ENCODE data around the gene KLF1. TPM values are rescaled to one million over a fixed set of nuclear protein-coding genes. Genes with fewer than 3 reads are reported as not detected.
A peak's percentile ranks its signal among the peaks of the same experiment; 100 is the strongest.

Gene KLF1
- total and polyA plus RNA-seq, 2 of the 13 experiments (the other 11 are each of a cell fraction or from before 2014, with no cell fraction given), result not detected

DNA sequence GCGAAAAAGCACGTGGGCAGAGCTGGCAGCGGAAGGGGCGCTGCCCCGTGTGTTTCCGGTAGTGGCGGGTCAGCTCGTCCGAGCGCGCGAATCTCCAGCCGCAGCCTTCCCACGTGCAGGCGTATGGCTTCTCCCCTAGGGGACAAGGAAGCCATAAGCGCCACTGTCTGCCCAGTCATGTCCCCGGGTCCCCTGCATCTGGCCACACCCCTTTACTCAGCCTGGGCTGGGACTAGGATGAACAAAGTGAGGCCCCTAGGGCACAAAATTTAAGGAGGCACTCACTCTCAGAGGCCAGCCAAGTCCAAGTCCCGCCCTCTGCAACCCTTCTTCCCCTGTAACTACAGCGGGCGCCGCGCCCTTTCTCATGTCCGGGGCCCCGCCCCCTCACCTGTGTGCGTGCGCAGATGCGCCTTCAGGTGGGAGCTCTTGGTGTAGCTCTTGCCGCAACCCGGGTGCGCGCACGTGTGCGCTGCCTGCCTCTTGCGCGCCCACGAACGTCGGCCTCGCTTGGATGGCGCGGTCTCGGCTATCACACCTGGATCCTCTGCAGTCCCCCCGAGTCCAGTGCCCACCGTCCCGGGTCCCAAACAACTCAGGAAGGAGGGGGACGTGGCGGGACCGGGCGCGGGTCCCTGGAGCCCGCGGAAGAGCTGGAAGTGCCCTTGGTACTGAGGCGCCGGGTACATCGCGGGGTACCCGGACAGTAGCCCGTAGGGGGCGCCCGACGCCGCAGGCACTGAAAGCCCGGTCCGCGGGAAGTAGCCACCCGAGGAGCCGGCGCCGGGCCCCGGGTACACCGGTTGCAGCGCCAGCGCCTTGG is 1.9 kb downstream of the KLF1 start (continued):
- TF ChIP-seq, protein P1, sequence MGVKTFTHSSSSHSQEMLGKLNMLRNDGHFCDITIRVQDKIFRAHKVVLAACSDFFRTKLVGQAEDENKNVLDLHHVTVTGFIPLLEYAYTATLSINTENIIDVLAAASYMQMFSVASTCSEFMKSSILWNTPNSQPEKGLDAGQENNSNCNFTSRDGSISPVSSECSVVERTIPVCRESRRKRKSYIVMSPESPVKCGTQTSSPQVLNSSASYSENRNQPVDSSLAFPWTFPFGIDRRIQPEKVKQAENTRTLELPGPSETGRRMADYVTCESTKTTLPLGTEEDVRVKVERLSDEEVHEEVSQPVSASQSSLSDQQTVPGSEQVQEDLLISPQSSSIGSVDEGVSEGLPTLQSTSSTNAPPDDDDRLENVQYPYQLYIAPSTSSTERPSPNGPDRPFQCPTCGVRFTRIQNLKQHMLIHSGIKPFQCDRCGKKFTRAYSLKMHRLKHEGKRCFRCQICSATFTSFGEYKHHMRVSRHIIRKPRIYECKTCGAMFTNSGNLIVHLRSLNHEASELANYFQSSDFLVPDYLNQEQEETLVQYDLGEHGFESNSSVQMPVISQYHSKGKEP (CRISPR knock-in tag; IDR thresholded peaks at IDR 0.05), result no peak
- TF ChIP-seq SKI (IDR thresholded peaks at IDR 0.05; ENCODE audit: partially characterized antibody), result no peak
- no peak for TF ChIP-seq ATF7 (IDR thresholded peaks at IDR 0.05)
- no peak for TF ChIP-seq ATF7 (CRISPR knock-in tag; IDR thresholded peaks at IDR 0.05)
- TF ChIP-seq ZNF780A (CRISPR knock-in tag; IDR thresholded peaks at IDR 0.05), result no peak
- TF ChIP-seq SSRP1 (CRISPR knock-in tag; IDR thresholded peaks at IDR 0.05), result no peak
- TF ChIP-seq, protein P2, sequence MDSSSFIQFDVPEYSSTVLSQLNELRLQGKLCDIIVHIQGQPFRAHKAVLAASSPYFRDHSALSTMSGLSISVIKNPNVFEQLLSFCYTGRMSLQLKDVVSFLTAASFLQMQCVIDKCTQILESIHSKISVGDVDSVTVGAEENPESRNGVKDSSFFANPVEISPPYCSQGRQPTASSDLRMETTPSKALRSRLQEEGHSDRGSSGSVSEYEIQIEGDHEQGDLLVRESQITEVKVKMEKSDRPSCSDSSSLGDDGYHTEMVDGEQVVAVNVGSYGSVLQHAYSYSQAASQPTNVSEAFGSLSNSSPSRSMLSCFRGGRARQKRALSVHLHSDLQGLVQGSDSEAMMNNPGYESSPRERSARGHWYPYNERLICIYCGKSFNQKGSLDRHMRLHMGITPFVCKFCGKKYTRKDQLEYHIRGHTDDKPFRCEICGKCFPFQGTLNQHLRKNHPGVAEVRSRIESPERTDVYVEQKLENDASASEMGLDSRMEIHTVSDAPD (CRISPR knock-in tag; IDR thresholded peaks at IDR 0.05), result no peak
- TF ChIP-seq ZNF354B (CRISPR knock-in tag; IDR thresholded peaks at IDR 0.05), result no peak
- no peak for TF ChIP-seq NR3C1 (CRISPR knock-in tag; IDR thresholded peaks at IDR 0.05)
- TF ChIP-seq, protein P3, sequence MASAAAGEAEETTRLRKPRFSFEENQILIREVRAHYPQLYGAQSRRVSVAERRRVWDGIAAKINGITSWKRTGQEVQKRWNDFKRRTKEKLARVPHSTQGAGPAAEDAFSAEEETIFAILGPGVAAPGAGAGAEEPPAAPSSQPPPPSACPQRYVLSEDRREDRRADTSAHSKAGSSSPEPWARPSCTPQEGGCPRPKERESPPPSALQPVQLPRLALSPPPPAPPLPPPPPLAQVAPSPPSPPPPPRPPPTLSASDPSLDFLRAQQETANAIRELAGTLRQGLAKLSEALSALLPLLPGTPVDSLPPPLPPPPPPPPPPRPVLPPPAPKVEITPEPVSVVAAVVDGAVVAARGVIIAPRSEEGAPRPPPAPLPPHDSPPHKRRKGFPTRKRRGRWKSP (CRISPR knock-in tag; IDR thresholded peaks at IDR 0.05), result peak; percentile 71; the same call in 1 of the 2 replicates
- no peak for TF ChIP-seq CREB1 (IDR thresholded peaks at IDR 0.05)
- TF ChIP-seq CREB1 (CRISPR knock-in tag; IDR thresholded peaks at IDR 0.05), result no peak
- TF ChIP-seq, protein P4, sequence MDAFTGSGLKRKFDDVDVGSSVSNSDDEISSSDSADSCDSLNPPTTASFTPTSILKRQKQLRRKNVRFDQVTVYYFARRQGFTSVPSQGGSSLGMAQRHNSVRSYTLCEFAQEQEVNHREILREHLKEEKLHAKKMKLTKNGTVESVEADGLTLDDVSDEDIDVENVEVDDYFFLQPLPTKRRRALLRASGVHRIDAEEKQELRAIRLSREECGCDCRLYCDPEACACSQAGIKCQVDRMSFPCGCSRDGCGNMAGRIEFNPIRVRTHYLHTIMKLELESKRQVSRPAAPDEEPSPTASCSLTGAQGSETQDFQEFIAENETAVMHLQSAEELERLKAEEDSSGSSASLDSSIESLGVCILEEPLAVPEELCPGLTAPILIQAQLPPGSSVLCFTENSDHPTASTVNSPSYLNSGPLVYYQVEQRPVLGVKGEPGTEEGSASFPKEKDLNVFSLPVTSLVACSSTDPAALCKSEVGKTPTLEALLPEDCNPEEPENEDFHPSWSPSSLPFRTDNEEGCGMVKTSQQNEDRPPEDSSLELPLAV (CRISPR knock-in tag; conservative IDR thresholded peaks at IDR 0.05; ENCODE audit: low read depth), result no peak
- TF ChIP-seq, protein P5, sequence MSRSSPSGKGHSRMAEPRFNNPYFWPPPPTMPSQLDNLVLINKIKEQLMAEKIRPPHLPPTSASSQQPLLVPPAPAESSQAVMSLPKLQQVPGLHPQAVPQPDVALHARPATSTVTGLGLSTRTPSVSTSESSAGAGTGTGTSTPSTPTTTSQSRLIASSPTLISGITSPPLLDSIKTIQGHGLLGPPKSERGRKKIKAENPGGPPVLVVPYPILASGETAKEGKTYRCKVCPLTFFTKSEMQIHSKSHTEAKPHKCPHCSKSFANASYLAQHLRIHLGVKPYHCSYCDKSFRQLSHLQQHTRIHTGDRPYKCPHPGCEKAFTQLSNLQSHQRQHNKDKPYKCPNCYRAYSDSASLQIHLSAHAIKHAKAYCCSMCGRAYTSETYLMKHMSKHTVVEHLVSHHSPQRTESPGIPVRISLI (CRISPR knock-in tag; IDR thresholded peaks at IDR 0.05; ENCODE audit: borderline replicate concordance), result no peak; the same call in 1 of the 2 replicates
- no peak for TF ChIP-seq ZNF644 (CRISPR knock-in tag; IDR thresholded peaks at IDR 0.05; ENCODE audit: low read depth)
- TF ChIP-seq FOSL2 (CRISPR knock-in tag; IDR thresholded peaks at IDR 0.05), result no peak
- TF ChIP-seq MIER3 (CRISPR knock-in tag; IDR thresholded peaks at IDR 0.05; ENCODE audit: borderline replicate concordance), result no peak
- TF ChIP-seq ZFP62 (CRISPR knock-in tag; IDR thresholded peaks at IDR 0.05), result no peak
- TF ChIP-seq, protein P6, sequence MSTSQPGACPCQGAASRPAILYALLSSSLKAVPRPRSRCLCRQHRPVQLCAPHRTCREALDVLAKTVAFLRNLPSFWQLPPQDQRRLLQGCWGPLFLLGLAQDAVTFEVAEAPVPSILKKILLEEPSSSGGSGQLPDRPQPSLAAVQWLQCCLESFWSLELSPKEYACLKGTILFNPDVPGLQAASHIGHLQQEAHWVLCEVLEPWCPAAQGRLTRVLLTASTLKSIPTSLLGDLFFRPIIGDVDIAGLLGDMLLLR (CRISPR knock-in tag; IDR thresholded peaks at IDR 0.05), result no peak; the same call in 1 of the 2 replicates
